NT2/D1 (cell line): Measurements from ENCODE around the gene MAST4.

ENCODE experiments used
- SUZ12 ChIP-seq: IDR thresholded peaks from 2 replicates; pipeline ENCODE4 v1.6.1; 2011; ENCODE audit not compliant: insufficient read length, insufficient read depth; ENCODE audit errors: extremely low read depth
- YY1 ChIP-seq: IDR thresholded peaks from 2 replicates; pipeline ENCODE4 v1.6.1; 2011; ENCODE audit not compliant: insufficient read length, insufficient read depth
- ZNF274 ChIP-seq: IDR thresholded peaks from 2 replicates; pipeline ENCODE4 v1.6.1; 2011; ENCODE audit warnings: mild to moderate bottlenecking, low read depth, low read length

DNA sequence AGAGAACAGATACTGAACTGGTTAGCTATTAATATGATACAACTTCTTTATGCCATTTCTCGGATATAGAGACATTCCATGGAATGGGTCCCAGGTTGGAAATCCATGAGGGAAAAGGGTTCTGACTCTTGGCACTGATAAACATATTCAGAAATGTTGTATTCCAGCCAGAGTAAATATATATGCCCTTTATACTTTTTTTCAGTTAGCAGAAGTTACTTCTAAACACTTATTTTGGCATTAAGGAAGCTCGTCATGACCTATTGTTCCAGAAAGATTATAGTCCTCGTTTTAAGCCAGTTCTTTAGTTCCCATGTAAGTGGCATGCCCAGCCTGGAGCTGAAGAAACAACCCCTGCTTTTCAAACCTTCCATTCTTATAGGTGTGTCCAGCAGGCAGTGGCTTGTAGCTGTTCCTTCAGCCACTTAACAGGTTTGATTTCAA is 418.8 kb downstream of the MAST4 start:
- TF ChIP-seq SUZ12 = no peak
- no peak for TF ChIP-seq ZNF274
- no peak for TF ChIP-seq YY1
